ENCODE measurements around the gene ZG16.

ZG16 gene

DNA sequence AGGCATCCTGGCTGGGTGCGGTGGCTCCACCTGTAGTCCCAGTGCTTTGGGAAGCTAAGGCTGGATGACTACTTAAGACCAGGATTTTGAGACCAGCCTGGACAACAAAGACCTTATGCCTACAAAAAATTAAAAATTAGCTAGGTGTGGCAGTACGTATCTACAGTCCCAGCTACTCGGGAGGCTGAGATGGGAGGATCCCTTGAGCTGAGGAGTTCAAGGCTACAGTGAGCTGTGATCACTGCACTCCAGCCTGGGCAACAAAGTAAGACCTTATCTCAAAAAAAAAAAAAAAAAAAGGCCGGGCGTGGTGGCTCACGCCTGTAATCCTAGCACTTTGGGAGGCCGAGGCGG is 48.3 kb downstream of the ZG16 start:
- H3K36me3 ChIP-seq (replicated peaks; ENCODE audit: insufficient read depth, low read length): no peaks in the 10 kb centered on the region
- H3K9me2 ChIP-seq (replicated peaks; ENCODE audit: insufficient read depth, low read length): no peaks in the 10 kb centered on the region
- no peak overlapping the region for H3K9ac ChIP-seq (ENCODE audit: low read length)
- peaks cover 26% of the 10 kb centered on the region for H3K4me1 ChIP-seq (ENCODE audit: low read length)
- no peaks in the 10 kb centered on the region for H4K20me1 ChIP-seq (ENCODE audit: insufficient read depth, low read length)
- DNase-seq: no peak
- H2AFZ ChIP-seq (ENCODE audit: low read length): no peak overlapping the region
- no peaks in the 10 kb centered on the region for H3K27me3 ChIP-seq (replicated peaks; ENCODE audit: insufficient read depth, low read length)
- TF ChIP-seq, protein P1, sequence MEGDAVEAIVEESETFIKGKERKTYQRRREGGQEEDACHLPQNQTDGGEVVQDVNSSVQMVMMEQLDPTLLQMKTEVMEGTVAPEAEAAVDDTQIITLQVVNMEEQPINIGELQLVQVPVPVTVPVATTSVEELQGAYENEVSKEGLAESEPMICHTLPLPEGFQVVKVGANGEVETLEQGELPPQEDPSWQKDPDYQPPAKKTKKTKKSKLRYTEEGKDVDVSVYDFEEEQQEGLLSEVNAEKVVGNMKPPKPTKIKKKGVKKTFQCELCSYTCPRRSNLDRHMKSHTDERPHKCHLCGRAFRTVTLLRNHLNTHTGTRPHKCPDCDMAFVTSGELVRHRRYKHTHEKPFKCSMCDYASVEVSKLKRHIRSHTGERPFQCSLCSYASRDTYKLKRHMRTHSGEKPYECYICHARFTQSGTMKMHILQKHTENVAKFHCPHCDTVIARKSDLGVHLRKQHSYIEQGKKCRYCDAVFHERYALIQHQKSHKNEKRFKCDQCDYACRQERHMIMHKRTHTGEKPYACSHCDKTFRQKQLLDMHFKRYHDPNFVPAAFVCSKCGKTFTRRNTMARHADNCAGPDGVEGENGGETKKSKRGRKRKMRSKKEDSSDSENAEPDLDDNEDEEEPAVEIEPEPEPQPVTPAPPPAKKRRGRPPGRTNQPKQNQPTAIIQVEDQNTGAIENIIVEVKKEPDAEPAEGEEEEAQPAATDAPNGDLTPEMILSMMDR (IDR thresholded peaks at IDR 0.05; ENCODE audit: low read length): no peak
- TF ChIP-seq EZH2 (optimal IDR thresholded peaks at IDR 0.05; ENCODE audit: low read depth, low read length) (no peak), EZH2phosphoT487 (IDR thresholded peaks at IDR 0.05; ENCODE audit: low read length) (no peak)
- H3K4me2 ChIP-seq (ENCODE audit: low read depth, low read length): no peak overlapping the region
- H3K9me3 ChIP-seq (replicated peaks; ENCODE audit: insufficient read depth, low read length): no peaks in the 10 kb centered on the region
- no peak overlapping the region for H3K4me3 ChIP-seq (ENCODE audit: low read length)
- H3F3A ChIP-seq (ENCODE audit: insufficient read depth, low read length): peaks cover 11% of the 10 kb centered on the region
- no peak overlapping the region for H3K27ac ChIP-seq (ENCODE audit: low read length)
- peaks cover 55% of the 10 kb centered on the region for H3K79me2 ChIP-seq (ENCODE audit: low read length)

DNA sequence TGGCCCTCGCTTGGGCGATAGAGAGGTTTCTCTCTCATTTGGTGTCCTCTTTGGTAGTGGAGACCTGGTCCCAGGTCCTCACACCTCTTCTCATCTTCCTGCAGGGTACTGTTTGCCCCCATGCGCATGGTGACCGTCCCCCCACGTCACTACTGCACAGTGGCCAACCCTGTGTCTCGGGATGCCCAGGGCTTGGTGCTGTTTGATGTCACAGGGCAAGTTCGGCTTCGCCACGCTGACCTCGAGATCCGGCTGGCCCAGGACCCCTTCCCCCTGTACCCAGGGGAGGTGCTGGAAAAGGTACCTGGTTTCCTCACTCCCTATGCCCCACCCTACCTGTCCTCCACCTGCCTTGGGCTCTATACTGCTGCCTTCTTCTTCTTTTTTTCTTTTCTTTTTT is 52.7 kb downstream of the ZG16 start:
- H3K27ac ChIP-seq (ENCODE audit: low read length): no peak overlapping the region
- H3K36me3 ChIP-seq (replicated peaks; ENCODE audit: insufficient read depth, low read length): no peaks in the 10 kb centered on the region
- no peak for DNase-seq
- no peaks in the 10 kb centered on the region for H3F3A ChIP-seq (ENCODE audit: insufficient read depth, low read length)
- no peak overlapping the region for H3K4me3 ChIP-seq (ENCODE audit: low read length)
- H3K4me1 ChIP-seq (ENCODE audit: low read length): no peaks in the 10 kb centered on the region
- TF ChIP-seq, protein P1 (IDR thresholded peaks at IDR 0.05; ENCODE audit: low read length): no peak
- no peak for TF ChIP-seq EZH2phosphoT487 (IDR thresholded peaks at IDR 0.05; ENCODE audit: low read length)
- no peaks in the 10 kb centered on the region for H4K20me1 ChIP-seq (ENCODE audit: insufficient read depth, low read length)
- no peak overlapping the region for H3K4me2 ChIP-seq (ENCODE audit: low read depth, low read length)
- H3K9me3 ChIP-seq (replicated peaks; ENCODE audit: insufficient read depth, low read length): no peaks in the 10 kb centered on the region
- no peak overlapping the region for H2AFZ ChIP-seq (ENCODE audit: low read length)
- peaks cover 15% of the 10 kb centered on the region for H3K79me2 ChIP-seq (ENCODE audit: low read length)
- H3K27me3 ChIP-seq (replicated peaks; ENCODE audit: insufficient read depth, low read length): no peaks in the 10 kb centered on the region
- no peak overlapping the region for H3K9ac ChIP-seq (ENCODE audit: low read length)
- no peaks in the 10 kb centered on the region for H3K9me2 ChIP-seq (replicated peaks; ENCODE audit: insufficient read depth, low read length)

DNA sequence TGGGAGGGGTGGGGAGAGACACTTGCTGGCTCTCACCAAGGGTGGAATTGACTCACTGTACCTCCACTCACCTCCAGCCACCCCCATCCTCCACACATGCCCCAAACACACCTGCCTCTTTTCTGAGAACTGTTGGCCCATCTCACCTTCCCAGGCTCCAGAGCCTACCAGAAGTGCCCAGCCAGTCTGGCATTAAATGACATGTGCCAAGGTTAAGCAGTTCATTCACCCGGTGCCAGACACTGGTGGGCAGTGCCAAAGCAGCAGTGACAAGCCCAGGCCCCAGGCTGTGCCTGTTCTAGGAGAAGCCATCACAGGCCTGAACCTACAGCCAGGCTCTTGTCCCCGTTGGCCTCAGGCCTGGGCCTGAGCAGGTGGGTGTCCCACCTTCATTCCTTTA is 53.4 kb downstream of the ZG16 start:
- no peak overlapping the region for H3K4me3 ChIP-seq (ENCODE audit: low read length)
- H3K9me3 ChIP-seq (replicated peaks; ENCODE audit: insufficient read depth, low read length): no peaks in the 10 kb centered on the region
- no peaks in the 10 kb centered on the region for H4K20me1 ChIP-seq (ENCODE audit: insufficient read depth, low read length)
- no peak overlapping the region for H3K9ac ChIP-seq (ENCODE audit: low read length)
- no peak overlapping the region for H2AFZ ChIP-seq (ENCODE audit: low read length)
- no peak overlapping the region for H3K27ac ChIP-seq (ENCODE audit: low read length)
- H3K9me2 ChIP-seq (replicated peaks; ENCODE audit: insufficient read depth, low read length): no peaks in the 10 kb centered on the region
- no peaks in the 10 kb centered on the region for H3F3A ChIP-seq (ENCODE audit: insufficient read depth, low read length)
- DNase-seq: no peak
- H3K27me3 ChIP-seq (replicated peaks; ENCODE audit: insufficient read depth, low read length): no peaks in the 10 kb centered on the region
- no peaks in the 10 kb centered on the region for H3K4me1 ChIP-seq (ENCODE audit: low read length)
- H3K79me2 ChIP-seq (ENCODE audit: low read length): peaks cover 10% of the 10 kb centered on the region; the same call in 1 of the 2 replicates
- no peak overlapping the region for H3K4me2 ChIP-seq (ENCODE audit: low read depth, low read length)
- no peaks in the 10 kb centered on the region for H3K36me3 ChIP-seq (replicated peaks; ENCODE audit: insufficient read depth, low read length)
- TF ChIP-seq EZH2phosphoT487 (IDR thresholded peaks at IDR 0.05; ENCODE audit: low read length) (no peak), EZH2 (optimal IDR thresholded peaks at IDR 0.05; ENCODE audit: low read depth, low read length) (no peak)
- TF ChIP-seq, protein P1 (IDR thresholded peaks at IDR 0.05; ENCODE audit: low read length): no peak

Data from MM.1S (cell line).